ENCODE data around the gene SIL1.

- TF ChIP-seq CTCF (optimal IDR thresholded peaks at IDR 0.05 in 1 of 3, IDR thresholded peaks at IDR 0.05 in 1 of 3, conservative IDR thresholded peaks at IDR 0.05 in 1 of 3; ENCODE audit: extremely low read depth in 1 of 3, insufficient read depth in 2 of 3, low read length in 3 of 3) (no peak), EZH2 (IDR thresholded peaks at IDR 0.05; ENCODE audit: low read length) (no peak)
Measured at GRCh38 chr5:139019880-139020279, 178.3 kb downstream of the SIL1 start.
